OCI-LY1 (cell line): Measurements from ENCODE around the gene COL23A1.

Experiments
- H2AFZ ChIP-seq: fragments of 200-600 bp; sonication (generic), shearing (Covaris generic); 2 replicates; pipeline ENCODE4 v1.6.0; 2014; ENCODE audit warnings: antibody characterized with exemption, mild to moderate bottlenecking, low read length
- H3F3A ChIP-seq: fragments of 200-600 bp; sonication (generic), shearing (Covaris generic); 2 replicates; pipeline ENCODE4 v1.6.0; 2014; ENCODE audit warnings: mild to moderate bottlenecking, antibody characterized with exemption, low read length, moderate library complexity; ENCODE audit not compliant: insufficient read depth
- H3K27ac ChIP-seq: fragments of 200-600 bp; sonication (generic); 2 replicates; pipeline ENCODE4 v1.5.1; 2014; ENCODE audit warnings: low read length, mixed run types, mild to moderate bottlenecking, low read depth; ENCODE audit not compliant: poor library complexity, severe bottlenecking
- H3K27me3 ChIP-seq: fragments of 200-600 bp; sonication (generic); 2 replicates; pipeline ENCODE4 v1.6.0; 2014; ENCODE audit warnings: antibody characterized with exemption, mild to moderate bottlenecking, low read length, moderate library complexity; ENCODE audit not compliant: insufficient read depth
- H3K36me3 ChIP-seq: fragments of 200-600 bp; sonication (generic); 2 replicates; pipeline ENCODE4 v1.6.1; 2014; ENCODE audit warnings: mild to moderate bottlenecking, antibody characterized with exemption, low read length, moderate library complexity, mixed read lengths; ENCODE audit not compliant: insufficient read depth
- H3K4me1 ChIP-seq: fragments of 200-600 bp; sonication (generic); 2 replicates; pipeline ENCODE4 v1.5.1; 2014; ENCODE audit warnings: mild to moderate bottlenecking, low read length, moderate library complexity; ENCODE audit not compliant: insufficient read depth, severe bottlenecking
- H3K4me2 ChIP-seq: fragments of 200-600 bp; sonication (generic), shearing (Covaris generic); 2 replicates; pipeline ENCODE4 v1.6.1; 2014; ENCODE audit warnings: low read length
- H3K4me3 ChIP-seq: fragments of 200-600 bp; sonication (generic); 2 replicates; pipeline ENCODE4 v1.5.1; 2014; ENCODE audit warnings: low read length, low read depth, mild to moderate bottlenecking, mixed read lengths; ENCODE audit not compliant: poor library complexity, severe bottlenecking
- H3K79me2 ChIP-seq: fragments of 200-600 bp; shearing (Covaris generic); 2 replicates; pipeline ENCODE4 v1.6.1; 2016; ENCODE audit warnings: mixed run types, low read length, mixed read lengths; ENCODE audit not compliant: insufficient read depth
- H3K9ac ChIP-seq: fragments of 200-600 bp; sonication (generic), shearing (Covaris generic); 2 replicates; pipeline ENCODE4 v1.6.1; 2014; ENCODE audit warnings: mild to moderate bottlenecking, low read length, mixed read lengths
- H3K9me2 ChIP-seq: fragments of 200-600 bp; sonication (generic), shearing (Covaris generic); 2 replicates; pipeline ENCODE4 v1.6.1; 2014; ENCODE audit warnings: low read depth, mild to moderate bottlenecking, low read length, mixed read lengths
- H3K9me3 ChIP-seq: fragments of 200-600 bp; shearing (Covaris generic); 2 replicates; pipeline ENCODE4 v1.6.1; 2014; ENCODE audit warnings: low read length, mixed read lengths
- H4K20me1 ChIP-seq: fragments of 200-600 bp; sonication (generic), shearing (Covaris generic); 2 replicates; pipeline ENCODE4 v1.6.0; 2016; ENCODE audit warnings: mild to moderate bottlenecking, low read length; ENCODE audit not compliant: insufficient read depth
- EZH2 ChIP-seq: fragments of 200-600 bp; sonication (generic), shearing (Covaris generic); IDR thresholded peaks from 2 replicates; pipeline ENCODE4 v1.8.0; 2017; ENCODE audit warnings: borderline replicate concordance, mixed run types, mild to moderate bottlenecking, antibody characterized with exemption, low read length, moderate library complexity, mixed read lengths
- TF ChIP-seq, protein P1 (sequence below): fragments of 200-600 bp; sonication (generic), shearing (Covaris generic); IDR thresholded peaks from 2 replicates; pipeline ENCODE4 v1.5.1; 2017; ENCODE audit warnings: mild to moderate bottlenecking, antibody characterized with exemption, low read length, moderate library complexity, mixed read lengths

The COL23A1 gene

DNA sequence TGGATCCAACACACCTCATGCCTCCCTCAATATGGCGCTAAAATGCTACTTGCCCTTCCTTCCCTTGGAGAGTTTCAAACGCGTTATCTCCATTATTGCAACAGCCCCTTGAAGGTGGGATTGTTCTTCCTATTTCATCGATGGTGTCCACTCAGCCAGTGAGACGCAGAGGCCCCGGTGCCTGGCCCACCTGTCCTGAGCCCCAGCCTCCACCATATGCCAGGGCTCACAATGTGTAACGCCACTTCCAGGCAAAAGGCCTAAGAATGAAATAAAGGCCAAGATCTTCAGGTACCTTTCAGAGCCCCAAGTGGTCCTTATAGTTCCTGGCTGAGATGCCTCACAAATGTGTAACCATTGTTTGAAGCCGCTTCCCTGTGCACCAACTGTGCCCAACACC, 186.8 kb downstream of the COL23A1 start:
- no peak overlapping the region for H2AFZ ChIP-seq
- no peaks in the 10 kb centered on the region for H3K79me2 ChIP-seq
- H3F3A ChIP-seq: no peaks in the 10 kb centered on the region
- no peaks in the 10 kb centered on the region for H4K20me1 ChIP-seq
- no peak for TF ChIP-seq EZH2
- TF ChIP-seq, protein P1, sequence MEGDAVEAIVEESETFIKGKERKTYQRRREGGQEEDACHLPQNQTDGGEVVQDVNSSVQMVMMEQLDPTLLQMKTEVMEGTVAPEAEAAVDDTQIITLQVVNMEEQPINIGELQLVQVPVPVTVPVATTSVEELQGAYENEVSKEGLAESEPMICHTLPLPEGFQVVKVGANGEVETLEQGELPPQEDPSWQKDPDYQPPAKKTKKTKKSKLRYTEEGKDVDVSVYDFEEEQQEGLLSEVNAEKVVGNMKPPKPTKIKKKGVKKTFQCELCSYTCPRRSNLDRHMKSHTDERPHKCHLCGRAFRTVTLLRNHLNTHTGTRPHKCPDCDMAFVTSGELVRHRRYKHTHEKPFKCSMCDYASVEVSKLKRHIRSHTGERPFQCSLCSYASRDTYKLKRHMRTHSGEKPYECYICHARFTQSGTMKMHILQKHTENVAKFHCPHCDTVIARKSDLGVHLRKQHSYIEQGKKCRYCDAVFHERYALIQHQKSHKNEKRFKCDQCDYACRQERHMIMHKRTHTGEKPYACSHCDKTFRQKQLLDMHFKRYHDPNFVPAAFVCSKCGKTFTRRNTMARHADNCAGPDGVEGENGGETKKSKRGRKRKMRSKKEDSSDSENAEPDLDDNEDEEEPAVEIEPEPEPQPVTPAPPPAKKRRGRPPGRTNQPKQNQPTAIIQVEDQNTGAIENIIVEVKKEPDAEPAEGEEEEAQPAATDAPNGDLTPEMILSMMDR: no peak
- H3K9me3 ChIP-seq: no peaks in the 10 kb centered on the region
- no peaks in the 10 kb centered on the region for H3K4me1 ChIP-seq
- H3K27ac ChIP-seq: no peak overlapping the region
- no peaks in the 10 kb centered on the region for H3K36me3 ChIP-seq
- no peak overlapping the region for H3K4me3 ChIP-seq
- no peak overlapping the region for H3K9ac ChIP-seq
- no peak overlapping the region for H3K4me2 ChIP-seq
- no peaks in the 10 kb centered on the region; the same call in 1 of the 2 replicates for H3K27me3 ChIP-seq
- no peaks in the 10 kb centered on the region for H3K9me2 ChIP-seq

DNA sequence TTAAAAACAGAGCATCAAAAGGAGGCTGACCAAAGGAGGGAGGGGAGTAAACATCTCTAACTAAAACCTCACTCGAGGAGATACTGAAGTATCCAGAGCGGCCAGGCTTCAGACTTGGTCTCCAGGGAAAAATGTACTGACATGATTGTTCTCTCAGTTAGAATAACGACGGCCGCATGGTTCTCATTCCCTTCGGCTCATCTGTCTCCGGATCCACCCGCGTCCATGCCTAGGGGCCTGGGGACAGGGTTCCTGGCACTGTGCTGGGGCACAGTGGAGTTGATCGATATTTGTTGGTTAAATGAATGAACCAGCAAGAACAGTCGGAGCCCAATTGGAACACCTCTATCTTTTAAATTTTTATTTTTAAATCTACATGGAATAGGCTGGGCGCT, 190.5 kb downstream of the COL23A1 start:
- Histone ChIP-seq H3F3A (no peaks in the 10 kb centered on the region), H3K27me3 (no peaks in the 10 kb centered on the region; the same call in 1 of the 2 replicates), H3K4me1 (no peaks in the 10 kb centered on the region), H3K79me2 (no peaks in the 10 kb centered on the region), H3K9me3 (no peaks in the 10 kb centered on the region), H2AFZ (no peak overlapping the region), H3K4me2 (no peak overlapping the region), H3K36me3 (no peaks in the 10 kb centered on the region), H3K4me3 (no peak overlapping the region), H3K9ac (no peak overlapping the region), H3K27ac (no peak overlapping the region), H4K20me1 (no peaks in the 10 kb centered on the region), H3K9me2 (no peaks in the 10 kb centered on the region)
- TF ChIP-seq, protein P1: no peak
- no peak for TF ChIP-seq EZH2

GRCh38 chr5:178398901-178399700, 191.1 kb downstream of the COL23A1 start:
- TF ChIP-seq, protein P1: no peak
- TF ChIP-seq EZH2: no peak
- Histone ChIP-seq H3F3A (no peaks in the 10 kb centered on the region), H3K27ac (no peak overlapping the region), H3K27me3 (no peaks in the 10 kb centered on the region; the same call in 1 of the 2 replicates), H3K36me3 (no peaks in the 10 kb centered on the region), H3K4me3 (no peak overlapping the region), H4K20me1 (no peaks in the 10 kb centered on the region), H3K9me3 (no peaks in the 10 kb centered on the region), H3K9me2 (no peaks in the 10 kb centered on the region), H3K4me2 (no peak overlapping the region), H2AFZ (no peak overlapping the region), H3K4me1 (no peaks in the 10 kb centered on the region), H3K79me2 (no peaks in the 10 kb centered on the region), H3K9ac (no peak overlapping the region)
